Measurements from ENCODE around the gene ZSWIM4.
"Not testable (repeated sequence)": the region's sequence is repeated elsewhere in the genome, so short reads cannot be mapped to it uniquely, and the experiment has no call there.

The ZSWIM4 gene

GRCh38 chr19:13778847-13779246 lies 16.4 kb upstream of the ZSWIM4 start:
- no peak for DNase-seq

- DNase-seq = not testable (repeated sequence)
Observed at GRCh38 chr19:13779794-13780193, 15.4 kb upstream of the ZSWIM4 start.

- peak; percentile 47 for DNase-seq
Observed at GRCh38 chr19:13781547-13781946, 13.7 kb upstream of the ZSWIM4 start.

GRCh38 chr19:13782537-13782936 lies 12.7 kb upstream of the ZSWIM4 start:
- DNase-seq = no peak

- no peak for DNase-seq
Observed at GRCh38 chr19:13783565-13784500, 11.4 kb upstream of the ZSWIM4 start.

GRCh38 chr19:13784731-13785452 lies 10.4 kb upstream of the ZSWIM4 start:
- DNase-seq = no peak

- DNase-seq = no peak
Observed at GRCh38 chr19:13788991-13789390, 6.3 kb upstream of the ZSWIM4 start.

- DNase-seq = no peak
Observed at GRCh38 chr19:13790354-13790753, 4.9 kb upstream of the ZSWIM4 start.

GRCh38 chr19:13793317-13793716 lies 1.9 kb upstream of the ZSWIM4 start:
- not testable (repeated sequence) for DNase-seq

GRCh38 chr19:13794398-13794756 lies 866 bp upstream of the ZSWIM4 start:
- DNase-seq = no peak

- no peak for DNase-seq
Observed at GRCh38 chr19:13795595-13796300, 505 bp downstream of the ZSWIM4 start.

- DNase-seq = no peak
Observed at GRCh38 chr19:13796301-13797057, 1.2 kb downstream of the ZSWIM4 start.

GRCh38 chr19:13797058-13797440 lies 1.8 kb downstream of the ZSWIM4 start:
- DNase-seq = no peak

GRCh38 chr19:13797870-13798269 lies 2.6 kb downstream of the ZSWIM4 start:
- no peak for DNase-seq

GRCh38 chr19:13799669-13800068 lies 4.4 kb downstream of the ZSWIM4 start:
- DNase-seq = no peak

GRCh38 chr19:13803038-13803437 lies 7.8 kb downstream of the ZSWIM4 start:
- DNase-seq = no peak

GRCh38 chr19:13804830-13805683 lies 9.8 kb downstream of the ZSWIM4 start:
- DNase-seq = no peak

- no peak for DNase-seq
Observed at GRCh38 chr19:13806728-13807127, 11.5 kb downstream of the ZSWIM4 start.

GRCh38 chr19:13807421-13808021 lies 12.3 kb downstream of the ZSWIM4 start:
- no peak for DNase-seq

- DNase-seq = no peak
Observed at GRCh38 chr19:13808856-13809255, 13.6 kb downstream of the ZSWIM4 start.

GRCh38 chr19:13812544-13812943 lies 17.3 kb downstream of the ZSWIM4 start:
- no peak for DNase-seq
